ENCODE measurements around the gene SLC43A2. TPM values are rescaled to one million over a fixed set of nuclear protein-coding genes. Genes with fewer than 3 reads are reported as not detected.

The SLC43A2 gene
- total RNA-seq, 1 donor from 2014 or later, result 5.2 TPM

GRCh38 chr17:1611715-1612114 lies 16.9 kb downstream of the SLC43A2 start:
- H3K4me3 ChIP-seq, result no peak overlapping the region
- no peaks in the 10 kb centered on the region for H3K4me1 ChIP-seq
- H3K36me3 ChIP-seq, result no peaks in the 10 kb centered on the region
- H3K27ac ChIP-seq, result no peak overlapping the region
- H3K27me3 ChIP-seq, result no peaks in the 10 kb centered on the region
- no peak for DNase-seq (ENCODE audit: extremely low spot score in 2 of 2)
- TF ChIP-seq POLR2AphosphoS5 (IDR thresholded peaks at IDR 0.05; ENCODE audit: insufficient read depth in 1 of 2, low read depth in 1 of 2), result no peak
- no peak for TF ChIP-seq POLR2A (IDR thresholded peaks at IDR 0.05)
- TF ChIP-seq, protein P1, sequence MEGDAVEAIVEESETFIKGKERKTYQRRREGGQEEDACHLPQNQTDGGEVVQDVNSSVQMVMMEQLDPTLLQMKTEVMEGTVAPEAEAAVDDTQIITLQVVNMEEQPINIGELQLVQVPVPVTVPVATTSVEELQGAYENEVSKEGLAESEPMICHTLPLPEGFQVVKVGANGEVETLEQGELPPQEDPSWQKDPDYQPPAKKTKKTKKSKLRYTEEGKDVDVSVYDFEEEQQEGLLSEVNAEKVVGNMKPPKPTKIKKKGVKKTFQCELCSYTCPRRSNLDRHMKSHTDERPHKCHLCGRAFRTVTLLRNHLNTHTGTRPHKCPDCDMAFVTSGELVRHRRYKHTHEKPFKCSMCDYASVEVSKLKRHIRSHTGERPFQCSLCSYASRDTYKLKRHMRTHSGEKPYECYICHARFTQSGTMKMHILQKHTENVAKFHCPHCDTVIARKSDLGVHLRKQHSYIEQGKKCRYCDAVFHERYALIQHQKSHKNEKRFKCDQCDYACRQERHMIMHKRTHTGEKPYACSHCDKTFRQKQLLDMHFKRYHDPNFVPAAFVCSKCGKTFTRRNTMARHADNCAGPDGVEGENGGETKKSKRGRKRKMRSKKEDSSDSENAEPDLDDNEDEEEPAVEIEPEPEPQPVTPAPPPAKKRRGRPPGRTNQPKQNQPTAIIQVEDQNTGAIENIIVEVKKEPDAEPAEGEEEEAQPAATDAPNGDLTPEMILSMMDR (IDR thresholded peaks at IDR 0.05), result no peak
- intact Hi-C loops (cut with DNase I), result no loop called here
- H3K9me3 ChIP-seq, result no peaks in the 10 kb centered on the region

DNA sequence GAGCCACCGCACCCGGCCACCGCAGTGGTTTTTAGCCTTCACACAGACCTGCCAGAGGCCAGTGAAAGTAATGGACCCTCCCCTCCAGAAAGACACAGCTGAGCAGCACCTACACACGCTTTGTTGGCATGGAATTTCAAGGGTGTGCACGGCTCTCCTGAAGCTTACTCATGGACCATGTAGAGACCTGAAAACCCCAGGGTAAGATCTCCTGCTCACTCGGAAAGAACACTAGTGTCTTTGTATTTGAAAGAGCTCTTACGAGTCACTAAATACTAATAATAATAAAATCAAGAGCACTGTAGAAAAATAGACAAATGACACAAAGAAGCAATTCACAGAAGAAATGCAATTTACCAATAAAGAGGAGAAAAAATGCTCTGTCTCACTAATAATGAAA lies 20.0 kb downstream of the SLC43A2 start:
- H3K27ac ChIP-seq, result no peak overlapping the region
- no peaks in the 10 kb centered on the region for H3K36me3 ChIP-seq
- no peak overlapping the region for H3K4me3 ChIP-seq
- DNase-seq (ENCODE audit: extremely low spot score in 2 of 2), result no peak
- no peaks in the 10 kb centered on the region for H3K27me3 ChIP-seq
- H3K4me1 ChIP-seq, result no peaks in the 10 kb centered on the region
- intact Hi-C loops (cut with DNase I), result no loop called here
- TF ChIP-seq POLR2AphosphoS5 (IDR thresholded peaks at IDR 0.05; ENCODE audit: insufficient read depth in 1 of 2, low read depth in 1 of 2) (no peak), POLR2A (IDR thresholded peaks at IDR 0.05) (no peak)
- TF ChIP-seq, protein P1 (IDR thresholded peaks at IDR 0.05), result no peak
- no peaks in the 10 kb centered on the region for H3K9me3 ChIP-seq

DNA sequence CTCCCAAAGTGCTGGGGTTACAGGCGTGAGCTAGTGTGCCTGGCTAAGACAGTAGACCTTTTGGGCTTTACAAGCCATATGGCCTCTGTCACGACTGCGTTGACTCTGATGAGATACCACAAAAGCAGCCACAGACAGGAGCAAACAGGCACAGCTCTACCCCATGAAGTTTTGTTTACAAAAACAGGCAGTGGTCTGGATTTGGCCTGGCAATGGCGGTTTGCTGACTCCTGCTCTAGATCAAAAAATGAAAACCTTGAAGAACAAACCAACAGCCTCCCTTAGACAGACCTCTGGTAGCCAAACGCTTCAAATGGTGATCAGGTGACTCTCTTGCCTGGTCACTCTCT lies 20.7 kb downstream of the SLC43A2 start:
- H3K9me3 ChIP-seq, result no peaks in the 10 kb centered on the region
- intact Hi-C loops (cut with DNase I), result no loop called here
- H3K4me3 ChIP-seq, result no peak overlapping the region
- DNase-seq (ENCODE audit: extremely low spot score in 2 of 2), result no peak
- TF ChIP-seq POLR2AphosphoS5 (IDR thresholded peaks at IDR 0.05; ENCODE audit: insufficient read depth in 1 of 2, low read depth in 1 of 2) (no peak), POLR2A (IDR thresholded peaks at IDR 0.05) (no peak)
- TF ChIP-seq, protein P1 (IDR thresholded peaks at IDR 0.05), result no peak
- no peaks in the 10 kb centered on the region for H3K36me3 ChIP-seq
- no peak overlapping the region for H3K27ac ChIP-seq
- no peaks in the 10 kb centered on the region for H3K4me1 ChIP-seq
- H3K27me3 ChIP-seq, result no peaks in the 10 kb centered on the region

DNA sequence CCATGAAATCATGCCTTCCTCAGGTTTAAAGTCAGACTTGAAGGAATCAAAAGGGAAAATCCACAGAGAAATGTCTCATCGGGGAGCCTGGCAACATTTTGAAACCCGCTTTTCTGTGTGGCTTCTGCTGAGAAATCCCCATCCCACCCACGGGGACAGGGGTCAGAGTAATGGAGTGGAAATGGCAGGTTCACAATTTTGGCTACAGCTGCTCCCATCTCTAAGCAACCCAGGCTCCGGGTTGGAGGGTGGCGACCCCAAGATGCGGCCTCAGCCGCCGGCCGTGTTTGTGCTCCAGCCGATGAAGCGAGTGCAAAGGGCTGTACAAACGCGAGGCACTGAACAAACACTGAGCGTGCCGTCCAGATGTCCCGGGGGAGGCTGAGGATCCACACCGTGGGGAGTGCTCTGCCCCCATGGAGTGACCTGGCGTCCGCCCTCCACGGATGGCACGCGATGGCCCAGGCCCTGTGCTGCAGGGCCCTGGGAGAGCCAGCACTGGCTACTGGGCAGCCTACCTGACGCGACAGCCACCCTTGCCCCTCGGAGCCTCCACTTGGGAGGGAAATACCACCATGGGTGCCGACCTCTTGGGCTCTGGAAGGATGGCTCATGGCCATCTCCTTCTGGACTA lies 22.2 kb downstream of the SLC43A2 start:
- TF ChIP-seq POLR2A (IDR thresholded peaks at IDR 0.05), result no peak
- no peak for TF ChIP-seq POLR2AphosphoS5 (IDR thresholded peaks at IDR 0.05; ENCODE audit: insufficient read depth in 1 of 2, low read depth in 1 of 2)
- H3K27me3 ChIP-seq, result no peaks in the 10 kb centered on the region
- no peak overlapping the region for H3K27ac ChIP-seq
- H3K9me3 ChIP-seq, result no peaks in the 10 kb centered on the region
- intact Hi-C loops (cut with DNase I), result no loop called here
- no peaks in the 10 kb centered on the region for H3K36me3 ChIP-seq
- no peaks in the 10 kb centered on the region for H3K4me1 ChIP-seq
- no peak for DNase-seq (ENCODE audit: extremely low spot score in 2 of 2)
- H3K4me3 ChIP-seq, result no peak overlapping the region

DNA sequence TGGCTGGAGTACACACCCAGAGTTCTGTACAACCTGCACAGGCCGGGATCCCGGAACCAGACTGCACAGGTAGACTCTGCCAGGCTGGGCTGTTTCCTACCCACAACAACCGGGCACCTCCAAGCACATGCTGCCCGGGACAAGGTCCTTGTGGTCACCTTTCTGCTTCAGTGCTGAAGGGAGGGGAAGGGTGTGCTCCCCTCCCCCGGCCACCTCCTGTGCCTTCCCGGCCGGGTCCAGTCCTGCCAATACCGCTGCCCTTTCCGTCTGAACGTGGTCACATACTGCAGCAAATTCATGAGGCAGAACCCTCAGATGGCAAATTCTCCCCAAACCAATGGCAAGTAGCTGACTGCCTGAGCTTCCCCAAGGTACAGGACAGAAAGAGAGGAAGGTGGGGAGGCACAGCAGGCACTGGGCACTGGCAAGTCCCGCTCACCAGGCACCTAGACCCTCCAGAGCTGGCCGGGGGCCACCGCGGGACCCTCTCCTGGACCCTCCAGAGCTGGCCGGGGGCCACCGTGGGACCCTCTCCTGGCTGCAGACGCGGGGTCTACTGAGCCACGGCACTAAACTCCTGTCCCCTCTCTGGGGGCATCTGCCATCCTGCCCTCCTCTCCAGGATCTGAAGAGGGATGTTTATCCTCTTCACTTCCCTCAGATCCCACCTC lies 22.8 kb downstream of the SLC43A2 start:
- DNase-seq (ENCODE audit: extremely low spot score in 2 of 2), result no peak
- H3K27me3 ChIP-seq, result no peaks in the 10 kb centered on the region
- H3K4me1 ChIP-seq, result no peaks in the 10 kb centered on the region
- no peaks in the 10 kb centered on the region for H3K36me3 ChIP-seq
- no peak overlapping the region for H3K4me3 ChIP-seq
- intact Hi-C loops (cut with DNase I), result no loop called here
- no peak for TF ChIP-seq POLR2AphosphoS5 (IDR thresholded peaks at IDR 0.05; ENCODE audit: insufficient read depth in 1 of 2, low read depth in 1 of 2)
- TF ChIP-seq POLR2A (IDR thresholded peaks at IDR 0.05), result no peak
- TF ChIP-seq, protein P1 (IDR thresholded peaks at IDR 0.05), result no peak
- no peak overlapping the region for H3K27ac ChIP-seq
- H3K9me3 ChIP-seq, result no peaks in the 10 kb centered on the region
